AG04449 (cell line): ENCODE results near the gene SPECC1.
"Not testable (repeated sequence)": the region's sequence is repeated elsewhere in the genome, so short reads cannot be mapped to it uniquely, and the experiment has no call there.

Experiments
- CTCF ChIA-PET: fragments of 350-600 bp; formaldehyde crosslinking; extraction: SDS; loops from one replicate; lab custom pipeline; 2021; ENCODE audit warnings: antibody characterized with exemption; lab: Yijun Ruan, JAX
- POLR2A ChIA-PET: fragments of 400-600, 350-600 bp; formaldehyde crosslinking; extraction: SDS; loops from one replicate; lab custom pipeline; 2020; ENCODE audit warnings: antibody characterized with exemption, inconsistent platforms; lab: Yijun Ruan, JAX
- DNase-seq: peaks from one replicate; pipeline ENCODE4 v3.0.0-alpha.2; 2010; ENCODE audit warnings: low read depth, low spot score
- H3K4me3 ChIP-seq: 2 replicates; pipeline ENCODE4 v1.5.1; 2011; ENCODE audit warnings: low read depth, mild to moderate bottlenecking, control low read depth, low read length
- CTCF ChIP-seq: IDR thresholded peaks from one replicate; pipeline ENCODE4 v1.5.1; 2011; ENCODE audit warnings: mild to moderate bottlenecking, moderate library complexity, low read length, control low read depth, inconsistent platforms; ENCODE audit not compliant: insufficient read depth; ENCODE audit errors: missing control alignments

Gene SPECC1

DNA sequence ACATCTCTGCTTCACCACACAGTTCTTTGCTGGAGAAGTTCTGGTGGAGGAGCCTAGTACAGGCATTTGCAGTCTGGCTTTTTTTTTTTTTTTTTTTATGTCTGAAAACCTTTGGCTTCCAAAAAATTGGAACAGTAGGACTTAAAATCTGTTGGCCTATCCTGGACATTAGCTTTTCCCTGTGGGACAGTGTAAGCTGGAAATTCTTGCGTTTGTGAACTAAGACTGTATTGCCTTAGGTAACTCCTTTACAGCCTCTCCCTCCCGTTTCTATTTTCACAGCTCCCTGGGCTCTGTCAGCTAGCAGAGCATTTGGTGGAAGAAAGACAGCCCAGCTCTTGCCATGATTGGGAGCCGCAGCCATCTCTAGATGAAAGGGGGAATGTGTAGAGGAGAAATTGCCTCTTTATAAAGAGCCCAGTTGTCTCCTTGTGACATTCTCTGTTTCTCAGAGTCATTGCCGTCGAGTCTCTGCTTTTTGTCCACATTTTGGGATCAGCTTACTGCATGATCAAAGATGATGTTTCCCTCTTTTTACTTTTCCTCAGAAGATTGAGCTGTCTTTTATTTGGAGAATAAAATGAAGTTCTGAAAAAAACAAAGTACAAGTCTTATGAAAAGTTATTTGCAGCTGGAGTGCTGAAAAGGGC is 227.5 kb downstream of the SPECC1 start:
- no peak for DNase-seq
- CTCF ChIA-PET, result interaction anchor here (1.2 to 1.3 kb wide), 2 partner anchors 9 to 10 kb away, joined by 3 to 4 read pairs; no protein-coding TSS in a partner anchor
- H3K4me3 ChIP-seq, result no peak overlapping the region
- POLR2A ChIA-PET, result no interaction called here
- TF ChIP-seq CTCF, result no peak

- POLR2A ChIA-PET, result not testable (repeated sequence)
These were observed 230.6 kb downstream of the SPECC1 start for GRCh38 chr17:20239776-20240175.

DNA sequence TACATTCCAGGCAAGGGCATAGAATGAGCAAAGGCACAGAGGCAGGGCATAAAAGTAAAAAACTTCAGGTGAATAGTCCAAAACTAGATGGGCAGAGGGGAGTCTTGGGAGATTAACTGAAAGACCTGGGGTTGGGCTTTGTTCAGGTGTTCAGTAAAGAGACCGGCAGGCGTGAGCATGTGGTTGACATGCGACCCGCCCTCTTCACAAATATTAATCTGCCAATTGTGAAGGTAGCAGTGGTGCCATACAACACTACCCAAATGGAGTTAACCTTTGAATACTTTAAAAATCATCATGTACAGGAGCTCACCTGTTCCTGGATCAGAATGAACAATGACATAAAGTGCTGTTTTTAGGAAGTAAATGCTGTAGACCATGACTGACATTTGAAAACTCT is 232.7 kb downstream of the SPECC1 start:
- TF ChIP-seq CTCF, result no peak
- H3K4me3 ChIP-seq, result no peak overlapping the region
- CTCF ChIA-PET, result no interaction called here
- POLR2A ChIA-PET, result no interaction called here
- no peak for DNase-seq

More at GRCh38 chr17:20239776-20240175, 230.6 kb downstream of the SPECC1 start:
- DNase-seq, CTCF ChIA-PET, H3K4me3 ChIP-seq: not testable (repeated sequence)

DNA sequence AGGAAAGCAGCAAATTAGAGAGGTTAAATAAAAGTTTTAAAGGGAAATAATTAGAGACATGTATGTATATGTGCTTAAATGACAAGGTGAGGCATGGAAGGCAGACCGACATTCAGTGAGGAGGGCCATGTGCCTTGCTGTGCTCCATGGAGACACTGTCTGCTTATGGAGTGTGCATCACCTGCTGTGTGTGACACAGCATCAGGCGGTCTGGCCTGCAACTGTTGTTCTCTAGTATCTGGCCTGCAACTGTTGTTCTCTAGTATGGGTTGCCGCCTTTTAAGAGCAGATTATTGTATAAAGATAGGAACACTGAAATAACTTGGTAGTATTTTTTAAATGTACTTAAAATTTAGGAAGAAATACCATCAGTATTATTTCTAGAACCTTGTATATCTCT is 233.1 kb downstream of the SPECC1 start:
- no peak for TF ChIP-seq CTCF
- CTCF ChIA-PET, result no interaction called here
- no peak overlapping the region for H3K4me3 ChIP-seq
- POLR2A ChIA-PET, result no interaction called here
- DNase-seq, result no peak

DNA sequence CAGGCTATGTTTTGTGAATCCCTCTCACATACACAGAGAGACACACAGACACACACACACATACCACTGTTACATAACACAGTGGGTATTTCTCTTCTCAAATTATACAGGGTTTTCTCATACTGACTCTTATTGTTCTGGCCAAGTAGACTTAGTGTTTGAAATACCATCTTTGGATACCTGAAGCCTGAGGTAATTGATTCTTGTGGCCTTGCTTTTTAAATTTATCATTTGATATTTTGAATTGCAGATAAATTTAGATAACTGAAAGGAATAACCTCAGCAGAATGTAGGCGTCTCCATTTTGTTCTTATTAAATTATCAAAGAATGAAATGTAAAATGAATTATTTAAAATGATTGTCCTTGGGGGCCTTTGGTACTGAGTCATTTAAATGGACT is 234.4 kb downstream of the SPECC1 start:
- CTCF ChIA-PET, result no interaction called here
- TF ChIP-seq CTCF, result no peak
- no peak for DNase-seq
- no peak overlapping the region for H3K4me3 ChIP-seq
- POLR2A ChIA-PET, result no interaction called here

- ChIA-PET CTCF (interaction anchor here (1.1 kb wide), 1 partner anchor 18 kb away, joined by 3 read pairs; no protein-coding TSS in a partner anchor), POLR2A (no interaction called here)
- TF ChIP-seq CTCF, result no peak
- H3K4me3 ChIP-seq, result no peak overlapping the region
- DNase-seq, result no peak
These were observed 235.5 kb downstream of the SPECC1 start for GRCh38 chr17:20244671-20245070.

DNA sequence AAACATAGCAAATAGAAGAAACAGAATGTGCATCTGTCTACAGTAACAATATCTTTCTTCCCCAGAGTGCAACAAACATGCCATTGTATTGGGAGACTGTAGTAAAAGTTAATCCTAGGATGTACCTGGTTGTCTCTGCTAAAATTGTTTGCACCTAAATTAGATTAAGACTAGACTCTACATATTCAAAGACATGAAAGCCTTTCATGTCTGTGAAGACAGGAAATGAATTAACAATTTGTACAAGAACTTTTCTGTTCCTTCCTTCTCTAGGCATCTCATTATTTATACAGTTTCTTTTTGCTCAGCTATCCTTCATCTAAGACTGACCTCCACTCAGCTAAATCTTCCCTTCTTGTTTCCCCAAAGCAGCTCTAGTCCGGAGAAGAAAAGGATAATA is 237.5 kb downstream of the SPECC1 start:
- H3K4me3 ChIP-seq, result no peak overlapping the region
- ChIA-PET CTCF (no interaction called here), POLR2A (no interaction called here)
- no peak for DNase-seq
- TF ChIP-seq CTCF, result no peak
